Bronchial epithelial cell (primary cell): ENCODE data around the gene SFXN5. TPM values are rescaled to one million over a fixed set of nuclear protein-coding genes. Genes with fewer than 3 reads are reported as not detected.

ENCODE experiments used
- DNase-seq: peaks from one replicate; pipeline ENCODE4 v3.0.0-alpha.2; 2010; ENCODE audit warnings: low read depth
- FAIRE-seq: peaks from 2 replicates; lab custom pipeline; 2011; peaks lifted over from hg19 to GRCh38; lab: Jason Lieb, UNC
- H3K27me3 ChIP-seq: 2 replicates; pipeline ENCODE4 v1.5.1; 2011; ENCODE audit warnings: low read length; ENCODE audit not compliant: control insufficient read depth, insufficient read depth
- H3K36me3 ChIP-seq: 2 replicates; pipeline ENCODE4 v1.5.1; 2011; ENCODE audit warnings: low read length; ENCODE audit not compliant: control insufficient read depth, insufficient read depth
- H3K4me3 ChIP-seq: 2 replicates; pipeline ENCODE4 v1.5.1; 2011; ENCODE audit warnings: mild to moderate bottlenecking, low read depth, low read length, control low read depth
- CTCF ChIP-seq: IDR thresholded peaks from 2 replicates; pipeline ENCODE4 v1.5.1; 2011; ENCODE audit warnings: mild to moderate bottlenecking, moderate library complexity, low read length, control low read depth, inconsistent platforms; ENCODE audit not compliant: insufficient read depth, severe bottlenecking
- total RNA-seq: library from RNA; depleted of rRNA; stranded (reverse); fragments of >200 nt; gene quantifications from 2 replicates; pipeline ENCODE4 v1.2.1, GENCODE V29; 2014

Gene SFXN5
- total RNA-seq, 1 donor from 2014 or later: 5.3 TPM

DNA sequence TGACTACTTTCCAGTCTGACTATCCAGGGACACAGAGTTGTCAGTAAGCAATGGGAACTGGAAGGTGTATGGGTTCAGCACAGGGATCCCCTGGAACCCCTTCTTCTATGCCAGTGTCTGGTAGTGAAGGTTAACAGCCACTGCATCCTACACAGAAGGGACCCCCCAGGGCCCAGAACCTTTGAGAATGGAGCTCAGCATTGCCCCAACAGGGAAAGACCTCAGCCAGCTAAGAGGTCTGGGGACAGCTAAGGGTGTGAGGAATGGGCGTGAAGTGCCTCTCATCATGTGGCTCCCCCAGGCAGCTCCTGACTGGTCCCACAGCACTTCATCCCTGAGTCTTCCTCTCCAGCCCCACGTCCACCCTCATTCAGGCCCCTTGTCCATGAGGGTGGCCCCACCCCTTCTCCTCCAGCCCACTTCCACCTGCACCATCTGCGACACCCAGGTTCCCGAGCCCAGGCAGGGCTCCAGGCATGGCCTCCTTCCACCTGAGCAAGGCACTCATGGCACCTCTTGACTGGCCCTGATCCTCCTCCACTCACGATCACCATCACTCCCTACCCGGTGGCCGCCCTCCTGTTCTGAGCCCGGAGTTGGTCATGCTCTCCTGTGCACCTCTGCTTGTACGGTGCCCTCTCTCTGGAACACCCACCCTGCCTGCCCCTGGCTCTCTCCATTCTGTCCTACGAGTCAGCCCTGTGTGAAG, 77.1 kb downstream of the SFXN5 start:
- no peak for DNase-seq
- peaks cover 2% of the 10 kb centered on the region for H3K36me3 ChIP-seq
- peak; percentile 23 for FAIRE-seq
- TF ChIP-seq CTCF: no peak
- no peaks in the 10 kb centered on the region for H3K27me3 ChIP-seq
- no peak overlapping the region for H3K4me3 ChIP-seq

DNA sequence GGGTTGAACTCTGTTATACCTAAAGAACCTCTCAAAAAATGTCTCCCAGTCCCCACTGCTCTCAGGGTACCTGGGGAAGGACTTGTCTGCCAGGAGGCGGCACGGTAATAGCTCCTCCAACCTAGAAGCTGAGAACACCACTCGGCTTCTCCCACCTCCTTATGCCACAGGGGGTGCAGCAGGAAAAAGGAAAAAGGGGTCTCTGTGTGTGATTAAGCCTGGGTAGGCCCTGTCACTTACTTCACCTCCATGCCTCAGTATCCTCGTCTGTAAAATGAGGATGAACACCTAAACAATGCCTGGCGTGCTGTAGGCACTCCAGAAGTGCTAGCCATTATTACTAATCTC, 77.6 kb downstream of the SFXN5 start:
- peaks cover 2% of the 10 kb centered on the region for H3K36me3 ChIP-seq
- DNase-seq (no peak), FAIRE-seq (no peak)
- H3K4me3 ChIP-seq: no peak overlapping the region
- H3K27me3 ChIP-seq: no peaks in the 10 kb centered on the region
- TF ChIP-seq CTCF: no peak

GRCh38 chr2:72993147-72993932, 78.2 kb downstream of the SFXN5 start:
- TF ChIP-seq CTCF: peak; percentile 75
- DNase-seq (peak; percentile 31), FAIRE-seq (no peak)
- peaks cover under 1% of the 10 kb centered on the region for H3K36me3 ChIP-seq
- H3K27me3 ChIP-seq: no peaks in the 10 kb centered on the region
- H3K4me3 ChIP-seq: no peak overlapping the region

GRCh38 chr2:72992734-72993102, 78.8 kb downstream of the SFXN5 start:
- FAIRE-seq: no peak
- Histone ChIP-seq H3K36me3 (no peaks in the 10 kb centered on the region), H3K4me3 (no peak overlapping the region), H3K27me3 (no peaks in the 10 kb centered on the region)
- no peak for DNase-seq
- TF ChIP-seq CTCF: no peak

- DNase-seq: no peak
- peak; percentile 66 for FAIRE-seq
- TF ChIP-seq CTCF: no peak
- Histone ChIP-seq H3K4me3 (no peak overlapping the region), H3K27me3 (no peaks in the 10 kb centered on the region), H3K36me3 (no peaks in the 10 kb centered on the region)
These were observed 79.4 kb downstream of the SFXN5 start for GRCh38 chr2:72991980-72992733.
